HEK293 (cell line): ENCODE data around the gene ABHD12.

ENCODE experiments used
- CTCF ChIA-PET: fragments of 350-600 bp; formaldehyde crosslinking; extraction: SDS; loops from one replicate; lab custom pipeline; 2021; ENCODE audit warnings: antibody characterized with exemption; lab: Yijun Ruan, JAX
- POLR2A ChIA-PET: fragments of 300-600 bp; formaldehyde crosslinking; extraction: SDS; loops from one replicate; lab custom pipeline; 2020; ENCODE audit warnings: antibody characterized with exemption, inconsistent platforms; lab: Yijun Ruan, JAX
- H3K27ac ChIP-seq: fragments of 200-500 bp; sonication (Bioruptor generic); 2 replicates; pipeline ENCODE4 v1.5.1; 2014; ENCODE audit warnings: low read depth, low read length, control low read depth, inconsistent platforms; ENCODE audit errors: extremely low read depth
- H3K36me3 ChIP-seq, 2 experiments: fragments of 200-500 bp in 1 of 2; sonication (Bioruptor generic) in 1 of 2; 1 replicate in 1 of 2; 2 replicates in 1 of 2; pipeline ENCODE4 v1.5.1; 2014 to 2017; ENCODE audit warnings: inconsistent platforms in 2 of 2, low read length in 2 of 2; ENCODE audit not compliant: control insufficient read depth in 2 of 2, insufficient read depth in 1 of 2
- H3K4me1 ChIP-seq: fragments of 200-500 bp; sonication (Bioruptor generic); 2 replicates; pipeline ENCODE4 v1.5.1; 2014; ENCODE audit warnings: mild to moderate bottlenecking, low read length, inconsistent platforms; ENCODE audit not compliant: control insufficient read depth, insufficient read depth
- H3K4me3 ChIP-seq: 2 replicates; pipeline ENCODE4 v1.5.1; 2011; ENCODE audit warnings: low read depth, mild to moderate bottlenecking, control low read depth, low read length, moderate library complexity
- H3K9me3 ChIP-seq: fragments of 200-500 bp; sonication (Bioruptor generic); 2 replicates; pipeline ENCODE4 v1.5.1; 2014; ENCODE audit warnings: low read depth, low read length, inconsistent platforms; ENCODE audit not compliant: control insufficient read depth, insufficient read depth
- KLF1 ChIP-seq: fragments of 450-650 bp; formaldehyde crosslinking; IDR thresholded peaks from 2 replicates; pipeline ENCODE4 v1.5.1; 2016; ENCODE audit warnings: missing biosample characterization, missing genetic modification characterization
- OVOL3 ChIP-seq: fragments of 450-650 bp; formaldehyde crosslinking; IDR thresholded peaks from 2 replicates; pipeline ENCODE4 v1.5.1; 2016; ENCODE audit warnings: missing biosample characterization, missing genetic modification characterization
- PRDM2 ChIP-seq: fragments of 450-650 bp; formaldehyde crosslinking; IDR thresholded peaks from 2 replicates; pipeline ENCODE4 v1.5.1; 2016; ENCODE audit warnings: missing biosample characterization, missing genetic modification characterization, borderline replicate concordance
- SALL2 ChIP-seq: fragments of 450-650 bp; formaldehyde crosslinking; IDR thresholded peaks from 2 replicates; pipeline ENCODE4 v1.5.0; 2017; ENCODE audit warnings: missing biosample characterization, mild to moderate bottlenecking, missing genetic modification characterization, borderline replicate concordance
- ZBTB17 ChIP-seq: fragments of 450-650 bp; formaldehyde crosslinking; IDR thresholded peaks from 2 replicates; pipeline ENCODE4 v1.5.1; 2016; ENCODE audit warnings: missing biosample characterization, missing genetic modification characterization
- ZBTB48 ChIP-seq: fragments of 450-650 bp; formaldehyde crosslinking; IDR thresholded peaks from 2 replicates; pipeline ENCODE4 v1.5.1; 2016; ENCODE audit warnings: missing biosample characterization, missing genetic modification characterization
- ZBTB6 ChIP-seq: fragments of 450-650 bp; formaldehyde crosslinking; IDR thresholded peaks from 2 replicates; pipeline ENCODE4 v1.5.1; 2017; ENCODE audit warnings: missing biosample characterization, missing genetic modification characterization
- ZBTB8A ChIP-seq: fragments of 450-650 bp; formaldehyde crosslinking; IDR thresholded peaks from 2 replicates; pipeline ENCODE4 v1.5.1; 2016; ENCODE audit warnings: missing biosample characterization, missing genetic modification characterization
- ZFP41 ChIP-seq: fragments of 450-650 bp; formaldehyde crosslinking; IDR thresholded peaks from 2 replicates; pipeline ENCODE4 v1.5.1; 2016; ENCODE audit warnings: missing biosample characterization, missing genetic modification characterization, borderline replicate concordance
- ZNF155 ChIP-seq: fragments of 450-650 bp; formaldehyde crosslinking; IDR thresholded peaks from 2 replicates; pipeline ENCODE4 v1.5.1; 2016; ENCODE audit warnings: missing biosample characterization, missing genetic modification characterization
- ZNF266 ChIP-seq: fragments of 450-650 bp; formaldehyde crosslinking; IDR thresholded peaks from 2 replicates; pipeline ENCODE4 v1.5.1; 2016; ENCODE audit warnings: missing biosample characterization, missing genetic modification characterization, low read depth
- ZNF302 ChIP-seq: fragments of 450-650 bp; formaldehyde crosslinking; IDR thresholded peaks from 2 replicates; pipeline ENCODE4 v1.5.1; 2016; ENCODE audit warnings: missing biosample characterization, missing genetic modification characterization, low read depth
- ZNF544 ChIP-seq: fragments of 450-650 bp; formaldehyde crosslinking; IDR thresholded peaks from 2 replicates; pipeline ENCODE4 v1.5.0; 2017; ENCODE audit warnings: missing biosample characterization, missing genetic modification characterization
- ZNF747 ChIP-seq: fragments of 450-650 bp; formaldehyde crosslinking; IDR thresholded peaks from 2 replicates; pipeline ENCODE4 v1.5.1; 2016; ENCODE audit warnings: missing biosample characterization, missing genetic modification characterization
- ZNF830 ChIP-seq: fragments of 450-650 bp; IDR thresholded peaks from 2 replicates; pipeline ENCODE4 v1.5.0; 2018; ENCODE audit warnings: missing biosample characterization, missing genetic modification characterization, low read depth, mild to moderate bottlenecking, moderate library complexity
- ZSCAN18 ChIP-seq: fragments of 450-650 bp; formaldehyde crosslinking; IDR thresholded peaks from 2 replicates; pipeline ENCODE4 v1.5.1; 2016; ENCODE audit warnings: missing biosample characterization, missing genetic modification characterization
- ZSCAN30 ChIP-seq: fragments of 450-650 bp; IDR thresholded peaks from 2 replicates; pipeline ENCODE4 v1.5.1; 2018; ENCODE audit warnings: missing biosample characterization, mild to moderate bottlenecking, missing genetic modification characterization, moderate library complexity
- ZSCAN4 ChIP-seq: fragments of 450-650 bp; formaldehyde crosslinking; IDR thresholded peaks from 2 replicates; pipeline ENCODE4 v1.5.1; 2017; ENCODE audit warnings: missing biosample characterization, missing genetic modification characterization
- TF ChIP-seq, protein P1 (sequence below): fragments of 450-650 bp; formaldehyde crosslinking; IDR thresholded peaks from 2 replicates; pipeline ENCODE4 v1.5.1; 2016; ENCODE audit warnings: missing biosample characterization, missing genetic modification characterization
- TF ChIP-seq, protein P2 (sequence below): fragments of 450-650 bp; formaldehyde crosslinking; IDR thresholded peaks from 2 replicates; pipeline ENCODE4 v1.5.1; 2016; ENCODE audit warnings: missing biosample characterization, missing genetic modification characterization
- TF ChIP-seq, protein P3 (sequence below): fragments of 450-650 bp; formaldehyde crosslinking; IDR thresholded peaks from 2 replicates; pipeline ENCODE4 v1.5.1; 2016; ENCODE audit warnings: missing biosample characterization, missing genetic modification characterization, low read depth

Gene ABHD12

DNA sequence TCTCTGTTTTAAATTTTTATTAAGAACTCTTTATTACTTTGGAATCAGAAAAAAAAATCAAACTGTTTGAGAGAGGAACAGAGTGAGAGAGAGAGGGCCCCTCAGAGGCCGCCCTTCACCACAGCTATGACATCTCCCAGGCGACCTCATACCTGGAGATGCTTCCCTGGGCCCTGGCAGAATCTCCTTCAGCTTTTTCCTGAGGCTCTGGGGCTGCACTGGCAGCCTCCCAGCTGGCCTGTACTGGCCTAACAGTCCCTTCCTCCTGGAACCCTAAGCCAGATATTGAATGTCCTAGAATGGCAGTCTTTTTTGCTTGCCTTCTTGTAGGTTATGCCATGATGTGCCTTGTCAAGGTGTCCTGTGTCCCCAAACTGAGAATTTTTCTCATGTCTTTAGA is 13.7 kb downstream of the ABHD12 start (continued):
- TF ChIP-seq ZNF747 (tag by site-specific recombination), result no peak
- no peak for TF ChIP-seq ZNF544 (tag by site-specific recombination)

DNA sequence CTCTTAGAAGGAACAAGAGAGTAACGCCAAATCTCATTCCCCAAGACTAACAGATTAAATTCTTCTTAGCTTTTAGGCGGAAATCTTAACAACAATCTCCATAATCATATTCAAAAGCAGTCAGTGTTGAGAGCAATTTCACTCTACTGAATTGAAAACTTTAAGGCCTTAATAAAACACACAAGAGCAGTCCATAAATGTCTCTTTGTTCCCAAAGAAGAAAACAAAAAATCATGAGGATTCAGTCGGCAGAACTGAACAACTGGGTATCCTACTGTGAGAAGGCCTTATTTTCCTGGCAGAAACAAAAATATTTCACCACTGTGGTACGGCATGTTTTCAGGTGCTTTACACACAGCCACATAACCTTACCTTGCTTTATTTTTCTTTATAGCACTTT is 14.4 kb downstream of the ABHD12 start:
- Histone ChIP-seq H3K36me3 (no peaks in the 10 kb centered on the region), H3K4me3 (no peak overlapping the region), H3K27ac (no peak overlapping the region), H3K9me3 (no peaks in the 10 kb centered on the region), H3K4me1 (no peaks in the 10 kb centered on the region)
- ChIA-PET CTCF (interaction anchor here (1.5 kb wide), 1 partner anchor 23 kb away, joined by 4 read pairs; no protein-coding TSS in a partner anchor), POLR2A (no interaction called here)
- TF ChIP-seq ZFP41 (tag by site-specific recombination) (no peak), ZSCAN4 (tag by site-specific recombination) (no peak), ZBTB8A (no peak), KLF1 (tag by site-specific recombination) (no peak), ZNF266 (tag by site-specific recombination) (no peak), ZBTB17 (tag by site-specific recombination) (no peak), ZNF302 (tag by site-specific recombination) (no peak), ZSCAN18 (tag by site-specific recombination) (no peak), ZNF155 (tag by site-specific recombination) (no peak), ZBTB48 (tag by site-specific recombination) (no peak), SALL2 (tag by site-specific recombination) (no peak), PRDM2 (tag by site-specific recombination) (no peak), OVOL3 (tag by site-specific recombination) (no peak), ZSCAN30 (tag by site-specific recombination) (no peak), ZNF830 (no peak), ZBTB6 (tag by site-specific recombination) (no peak)
- TF ChIP-seq, protein P1, sequence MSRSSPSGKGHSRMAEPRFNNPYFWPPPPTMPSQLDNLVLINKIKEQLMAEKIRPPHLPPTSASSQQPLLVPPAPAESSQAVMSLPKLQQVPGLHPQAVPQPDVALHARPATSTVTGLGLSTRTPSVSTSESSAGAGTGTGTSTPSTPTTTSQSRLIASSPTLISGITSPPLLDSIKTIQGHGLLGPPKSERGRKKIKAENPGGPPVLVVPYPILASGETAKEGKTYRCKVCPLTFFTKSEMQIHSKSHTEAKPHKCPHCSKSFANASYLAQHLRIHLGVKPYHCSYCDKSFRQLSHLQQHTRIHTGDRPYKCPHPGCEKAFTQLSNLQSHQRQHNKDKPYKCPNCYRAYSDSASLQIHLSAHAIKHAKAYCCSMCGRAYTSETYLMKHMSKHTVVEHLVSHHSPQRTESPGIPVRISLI (tag by site-specific recombination), result no peak
- TF ChIP-seq, protein P2, sequence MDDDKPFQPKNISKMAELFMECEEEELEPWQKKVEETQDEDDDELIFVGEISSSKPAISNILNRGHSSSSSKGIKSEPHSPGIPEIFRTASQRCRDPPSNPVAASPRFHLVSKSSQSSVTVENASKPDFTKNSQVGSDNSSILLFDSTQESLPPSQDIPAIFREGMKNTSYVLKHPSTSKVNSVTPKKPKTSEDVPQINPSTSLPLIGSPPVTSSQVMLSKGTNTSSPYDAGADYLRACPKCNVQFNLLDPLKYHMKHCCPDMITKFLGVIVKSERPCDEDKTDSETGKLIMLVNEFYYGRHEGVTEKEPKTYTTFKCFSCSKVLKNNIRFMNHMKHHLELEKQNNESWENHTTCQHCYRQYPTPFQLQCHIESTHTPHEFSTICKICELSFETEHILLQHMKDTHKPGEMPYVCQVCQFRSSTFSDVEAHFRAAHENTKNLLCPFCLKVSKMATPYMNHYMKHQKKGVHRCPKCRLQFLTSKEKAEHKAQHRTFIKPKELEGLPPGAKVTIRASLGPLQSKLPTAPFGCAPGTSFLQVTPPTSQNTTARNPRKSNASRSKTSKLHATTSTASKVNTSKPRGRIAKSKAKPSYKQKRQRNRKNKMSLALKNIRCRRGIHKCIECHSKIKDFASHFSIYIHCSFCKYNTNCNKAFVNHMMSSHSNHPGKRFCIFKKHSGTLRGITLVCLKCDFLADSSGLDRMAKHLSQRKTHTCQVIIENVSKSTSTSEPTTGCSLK (tag by site-specific recombination), result no peak
- TF ChIP-seq, protein P3, sequence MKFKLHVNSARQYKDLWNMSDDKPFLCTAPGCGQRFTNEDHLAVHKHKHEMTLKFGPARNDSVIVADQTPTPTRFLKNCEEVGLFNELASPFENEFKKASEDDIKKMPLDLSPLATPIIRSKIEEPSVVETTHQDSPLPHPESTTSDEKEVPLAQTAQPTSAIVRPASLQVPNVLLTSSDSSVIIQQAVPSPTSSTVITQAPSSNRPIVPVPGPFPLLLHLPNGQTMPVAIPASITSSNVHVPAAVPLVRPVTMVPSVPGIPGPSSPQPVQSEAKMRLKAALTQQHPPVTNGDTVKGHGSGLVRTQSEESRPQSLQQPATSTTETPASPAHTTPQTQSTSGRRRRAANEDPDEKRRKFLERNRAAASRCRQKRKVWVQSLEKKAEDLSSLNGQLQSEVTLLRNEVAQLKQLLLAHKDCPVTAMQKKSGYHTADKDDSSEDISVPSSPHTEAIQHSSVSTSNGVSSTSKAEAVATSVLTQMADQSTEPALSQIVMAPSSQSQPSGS, result no peak
